Adrenal gland (tissue), 5 donors: ENCODE measurements around the gene ZFHX2.

ENCODE experiments used
- CTCF ChIP-seq, 6 experiments: fragments of 450-650 bp in 4 of 6; fragments of 200-600 bp in 2 of 6; sonication (generic) in 1 of 6; IDR thresholded peaks; 1 replicate in 5 of 6; 2 replicates in 1 of 6; pipeline versions ENCODE4 v1.5.1 to v1.8.0; 2016 to 2021; ENCODE audit warnings: antibody characterized with exemption in 6 of 6, mild to moderate bottlenecking in 2 of 6, moderate library complexity in 1 of 6
- POLR2A ChIP-seq, 2 donors: fragments of 450-650 bp; IDR thresholded peaks; one replicate each; pipeline ENCODE4 v1.6.1; 2017; ENCODE audit warnings: antibody characterized with exemption in 2 of 2, mild to moderate bottlenecking in 2 of 2, moderate library complexity in 1 of 2
- donor health status: DM: no; HTN: no; CAD: no.

DNA sequence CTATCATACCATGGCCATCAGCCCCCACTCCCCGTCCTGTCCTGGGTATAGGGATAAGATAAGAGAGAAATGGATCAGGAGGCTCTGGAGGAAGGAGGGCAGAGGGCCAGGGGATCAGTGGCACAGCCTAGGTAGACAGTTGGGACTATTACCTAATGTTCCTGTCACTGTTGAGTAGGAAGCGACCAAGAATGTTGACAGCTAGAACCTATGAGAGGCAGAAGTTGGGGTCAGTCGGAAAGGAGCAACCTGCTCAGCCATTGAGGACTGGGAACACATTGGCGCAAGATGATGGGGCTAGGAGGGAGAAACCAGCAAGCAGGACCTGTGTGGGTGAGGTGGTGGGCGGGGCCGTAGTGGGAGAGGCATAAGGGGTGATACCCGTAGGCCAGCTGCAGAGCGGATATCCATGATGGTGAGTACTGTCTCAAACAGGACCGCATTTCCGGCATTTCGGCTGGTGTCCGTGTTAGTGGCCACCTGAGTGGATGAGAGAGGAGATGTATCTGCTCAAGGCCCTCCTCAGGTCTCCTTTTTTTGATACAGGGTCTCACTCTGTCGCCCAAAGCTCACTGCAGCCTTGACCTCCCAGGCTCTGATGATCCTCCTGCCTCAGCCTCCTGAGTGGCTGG is 12.7 kb upstream of the ZFHX2 start:
- TF ChIP-seq POLR2A (IDR thresholded peaks at IDR 0.05) (no peak), CTCF (IDR thresholded peaks at IDR 0.05) (no peak)
